Progenitor cell of endocrine pancreas (in vitro differentiated cells): Measurements from ENCODE around the gene ARHGAP20. TPM values are rescaled to one million over a fixed set of nuclear protein-coding genes. Genes with fewer than 3 reads are reported as not detected.
"Not testable (repeated sequence)": the region's sequence is repeated elsewhere in the genome, so short reads cannot be mapped to it uniquely, and the experiment has no call there.

ENCODE experiments used
- DNase-seq: peaks from one replicate; pipeline ENCODE4 v3.0.0; 2021; ENCODE audit warnings: low spot score; ENCODE audit not compliant: unreplicated experiment
- H3K27ac Mint-ChIP-seq: 2 replicates; pipeline ENCODE4 v1.8.0; 2021; ENCODE audit warnings: mild to moderate bottlenecking, moderate library complexity, mixed read lengths
- H3K27me3 Mint-ChIP-seq: 2 replicates; pipeline ENCODE4 v1.8.0; 2021; ENCODE audit warnings: mixed read lengths
- H3K36me3 Mint-ChIP-seq: 2 replicates; pipeline ENCODE4 v1.8.0; 2022; ENCODE audit warnings: mixed read lengths; ENCODE audit not compliant: insufficient read depth
- H3K4me1 Mint-ChIP-seq: 2 replicates; pipeline ENCODE4 v1.8.0; 2021; ENCODE audit warnings: low read depth, mixed read lengths
- H3K4me3 Mint-ChIP-seq: 2 replicates; pipeline ENCODE4 v1.8.0; 2021; ENCODE audit warnings: low read depth, mild to moderate bottlenecking, moderate library complexity, mixed read lengths
- H3K9me3 Mint-ChIP-seq: 2 replicates; pipeline ENCODE4 v1.8.0; 2021; ENCODE audit warnings: low read depth, mixed read lengths
- total RNA-seq: library from RNA; stranded (reverse); gene quantifications from 2 replicates; pipeline ENCODE4 v1.2.1, GENCODE V29; 2021
- TF ChIP-seq, protein P1 (sequence below): fragments of 200-600 bp; sonication (generic); IDR thresholded peaks from one replicate; pipeline ENCODE4 v1.5.0; 2021; ENCODE audit warnings: antibody characterized with exemption, mild to moderate bottlenecking; ENCODE audit not compliant: unreplicated experiment

Gene ARHGAP20
- total RNA-seq, 1 donor from 2014 or later, result 0.14 TPM

DNA sequence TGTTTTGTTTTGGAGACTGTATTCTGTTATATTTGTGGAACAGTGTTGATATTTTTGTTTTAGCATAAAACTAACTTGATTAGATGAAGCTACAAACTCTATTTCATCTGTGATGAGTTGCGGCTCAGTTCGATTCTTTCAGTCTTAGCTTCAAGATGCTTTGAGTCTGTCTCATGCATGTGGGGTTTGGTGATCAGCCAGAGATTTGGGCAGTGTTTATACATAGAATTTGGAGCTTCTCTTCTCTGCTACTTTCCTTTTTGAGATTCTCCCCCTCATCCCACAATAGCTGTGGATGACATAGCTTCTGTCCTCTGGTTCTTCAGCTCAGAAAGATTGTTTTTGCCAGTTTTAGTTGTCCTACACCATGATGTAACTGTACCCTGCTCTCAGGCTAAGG is 90.4 kb downstream of the ARHGAP20 start:
- H3K36me3 Mint-ChIP-seq, result no peaks in the 10 kb centered on the region
- peaks cover 9% of the 10 kb centered on the region for H3K9me3 Mint-ChIP-seq
- no peaks in the 10 kb centered on the region for H3K27me3 Mint-ChIP-seq
- no peaks in the 10 kb centered on the region for H3K4me1 Mint-ChIP-seq
- TF ChIP-seq, protein P1, sequence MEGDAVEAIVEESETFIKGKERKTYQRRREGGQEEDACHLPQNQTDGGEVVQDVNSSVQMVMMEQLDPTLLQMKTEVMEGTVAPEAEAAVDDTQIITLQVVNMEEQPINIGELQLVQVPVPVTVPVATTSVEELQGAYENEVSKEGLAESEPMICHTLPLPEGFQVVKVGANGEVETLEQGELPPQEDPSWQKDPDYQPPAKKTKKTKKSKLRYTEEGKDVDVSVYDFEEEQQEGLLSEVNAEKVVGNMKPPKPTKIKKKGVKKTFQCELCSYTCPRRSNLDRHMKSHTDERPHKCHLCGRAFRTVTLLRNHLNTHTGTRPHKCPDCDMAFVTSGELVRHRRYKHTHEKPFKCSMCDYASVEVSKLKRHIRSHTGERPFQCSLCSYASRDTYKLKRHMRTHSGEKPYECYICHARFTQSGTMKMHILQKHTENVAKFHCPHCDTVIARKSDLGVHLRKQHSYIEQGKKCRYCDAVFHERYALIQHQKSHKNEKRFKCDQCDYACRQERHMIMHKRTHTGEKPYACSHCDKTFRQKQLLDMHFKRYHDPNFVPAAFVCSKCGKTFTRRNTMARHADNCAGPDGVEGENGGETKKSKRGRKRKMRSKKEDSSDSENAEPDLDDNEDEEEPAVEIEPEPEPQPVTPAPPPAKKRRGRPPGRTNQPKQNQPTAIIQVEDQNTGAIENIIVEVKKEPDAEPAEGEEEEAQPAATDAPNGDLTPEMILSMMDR, result no peak
- no peak overlapping the region for H3K4me3 Mint-ChIP-seq
- DNase-seq, result no peak
- H3K27ac Mint-ChIP-seq, result no peak overlapping the region

DNA sequence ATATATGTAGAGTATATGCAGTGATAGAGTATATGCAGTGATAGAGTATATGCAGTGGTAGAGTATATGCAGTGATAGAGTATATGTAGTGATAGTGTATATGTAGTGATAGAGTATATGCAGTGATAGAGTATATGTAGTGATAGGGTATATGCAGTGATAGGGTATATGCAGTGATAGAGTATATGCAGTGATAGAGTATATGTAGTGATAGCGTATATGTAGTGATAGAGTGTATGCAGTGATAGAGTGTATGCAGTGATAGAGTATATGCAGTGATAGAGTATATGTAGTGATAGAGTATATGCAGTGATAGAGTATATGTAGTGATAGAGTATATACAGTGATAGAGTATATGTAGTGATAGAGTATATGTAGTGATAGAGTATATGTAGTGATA is 92.9 kb downstream of the ARHGAP20 start:
- H3K27me3 Mint-ChIP-seq, H3K36me3 Mint-ChIP-seq, DNase-seq, H3K4me1 Mint-ChIP-seq, H3K27ac Mint-ChIP-seq, H3K4me3 Mint-ChIP-seq, H3K9me3 Mint-ChIP-seq: not testable (repeated sequence)

DNA sequence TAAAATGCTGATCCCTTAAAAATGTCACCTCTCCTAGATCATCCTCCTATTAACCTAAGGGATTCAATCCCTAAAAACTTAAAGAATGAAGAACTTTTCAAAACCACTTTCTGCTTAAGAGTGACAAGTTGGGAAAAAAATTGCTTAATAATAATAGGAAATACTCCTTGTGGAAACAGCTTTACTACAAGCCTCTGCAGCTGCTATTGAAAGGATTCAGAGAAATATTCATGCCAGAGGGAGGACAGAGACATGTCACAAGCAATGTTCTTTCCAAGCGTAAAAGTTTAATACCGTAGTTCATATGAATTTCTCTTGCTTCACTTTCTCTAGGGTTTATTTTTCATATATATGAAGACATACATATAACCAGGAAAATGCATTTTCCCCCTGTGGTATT is 98.2 kb downstream of the ARHGAP20 start:
- TF ChIP-seq, protein P1, result no peak
- H3K9me3 Mint-ChIP-seq, result peaks cover 4% of the 10 kb centered on the region
- no peak overlapping the region for H3K27ac Mint-ChIP-seq
- H3K4me1 Mint-ChIP-seq, result no peaks in the 10 kb centered on the region
- DNase-seq, result no peak
- H3K27me3 Mint-ChIP-seq, result no peaks in the 10 kb centered on the region
- H3K36me3 Mint-ChIP-seq, result no peaks in the 10 kb centered on the region
- H3K4me3 Mint-ChIP-seq, result no peak overlapping the region

DNA sequence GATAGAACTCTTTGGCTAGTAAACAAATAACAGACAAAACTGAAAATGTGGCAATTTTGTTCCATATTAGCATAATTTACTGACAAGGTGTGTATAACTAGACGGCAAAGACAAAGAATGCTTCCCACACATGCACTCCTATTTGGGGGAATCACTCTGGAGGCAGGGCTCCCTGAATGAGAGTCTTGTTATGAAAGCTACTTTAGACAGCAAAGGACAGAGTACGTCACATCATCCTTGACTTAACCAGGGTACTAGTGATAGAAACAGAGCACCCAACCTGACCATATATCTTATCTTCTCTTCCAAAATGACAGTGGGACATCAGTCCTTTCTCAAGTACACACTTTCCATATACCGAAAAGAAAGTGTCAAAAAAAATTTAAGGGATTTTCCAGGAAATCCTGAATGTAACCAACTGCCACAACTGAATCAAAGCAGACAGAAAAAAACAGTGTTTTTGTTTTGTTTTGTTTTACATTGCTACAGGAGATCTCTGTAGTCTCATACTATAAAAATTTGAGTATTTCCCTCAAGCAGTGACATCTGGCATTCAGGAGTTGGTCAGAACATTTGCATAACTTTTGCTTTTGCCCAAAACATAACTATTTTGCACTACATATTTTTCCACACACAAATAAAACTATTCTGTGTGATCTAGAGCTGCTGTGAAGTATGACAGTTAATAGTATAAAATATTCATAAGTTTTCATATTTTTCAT is 98.9 kb downstream of the ARHGAP20 start:
- no peak for DNase-seq
- H3K4me3 Mint-ChIP-seq, result no peak overlapping the region
- TF ChIP-seq, protein P1, result no peak
- H3K4me1 Mint-ChIP-seq, result no peaks in the 10 kb centered on the region
- H3K36me3 Mint-ChIP-seq, result no peaks in the 10 kb centered on the region
- H3K9me3 Mint-ChIP-seq, result peaks cover 2% of the 10 kb centered on the region
- no peaks in the 10 kb centered on the region for H3K27me3 Mint-ChIP-seq
- H3K27ac Mint-ChIP-seq, result no peak overlapping the region

DNA sequence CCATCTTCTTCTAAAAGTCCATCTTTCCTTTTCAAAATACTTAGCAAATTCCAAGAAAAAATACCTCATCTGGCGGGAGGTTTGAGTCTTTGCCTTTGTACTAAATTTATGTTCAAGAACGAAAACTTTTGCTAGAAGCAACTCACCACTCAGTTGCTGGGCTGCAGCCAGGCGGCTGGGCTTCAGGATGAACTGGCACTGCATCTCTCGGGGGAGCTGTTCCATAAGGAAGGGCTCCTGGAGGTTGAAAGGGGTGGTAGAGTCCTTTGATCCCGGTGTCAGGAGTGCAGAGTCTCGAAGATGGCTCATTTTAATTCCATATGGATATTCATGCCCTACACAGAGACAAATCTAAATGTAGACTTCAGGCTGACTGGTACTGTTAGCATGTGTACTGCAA is 105.8 kb downstream of the ARHGAP20 start:
- DNase-seq, result no peak
- Mint-ChIP-seq H3K27me3 (peaks cover 10% of the 10 kb centered on the region), H3K9me3 (no peaks in the 10 kb centered on the region), H3K27ac (no peak overlapping the region), H3K36me3 (no peaks in the 10 kb centered on the region), H3K4me1 (no peaks in the 10 kb centered on the region), H3K4me3 (no peak overlapping the region)
- TF ChIP-seq, protein P1, result no peak

DNA sequence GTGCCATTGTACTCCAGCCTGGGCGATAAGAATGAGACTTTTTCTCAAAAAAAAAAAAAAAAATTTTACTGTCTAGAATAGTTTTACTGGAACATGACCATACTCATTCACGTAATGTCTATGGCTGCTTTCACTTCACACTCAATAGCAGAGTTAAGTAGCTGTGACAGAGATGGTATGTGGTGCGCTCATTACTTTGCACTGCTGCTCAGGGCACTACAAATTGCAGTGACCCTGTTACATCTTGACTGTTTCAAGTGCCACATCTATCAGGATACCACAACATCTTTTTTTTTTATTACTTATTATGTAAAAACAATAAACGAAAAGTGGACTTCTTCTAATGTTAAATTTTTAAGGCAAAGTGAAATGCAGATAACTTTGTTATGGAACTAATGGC is 110.3 kb downstream of the ARHGAP20 start:
- Mint-ChIP-seq H3K27ac (no peak overlapping the region), H3K4me1 (no peaks in the 10 kb centered on the region), H3K9me3 (no peaks in the 10 kb centered on the region), H3K36me3 (no peaks in the 10 kb centered on the region), H3K27me3 (peaks cover 10% of the 10 kb centered on the region), H3K4me3 (no peak overlapping the region)
- DNase-seq, result no peak
- TF ChIP-seq, protein P1, result no peak
